Osteoblast (primary cell): ENCODE measurements around the gene EFNA5. TPM values are rescaled to one million over a fixed set of nuclear protein-coding genes. Genes with fewer than 3 reads are reported as not detected.

Experiments used
- DNase-seq: peaks from one replicate; pipeline ENCODE4 v3.0.0; 2011; ENCODE audit warnings: low spot score, mixed read lengths; ENCODE audit not compliant: insufficient read length; ENCODE audit errors: missing footprints
- H2AFZ ChIP-seq: 2 replicates; pipeline ENCODE4 v1.6.0; 2011; ENCODE audit warnings: mild to moderate bottlenecking, low read length
- H3K27ac ChIP-seq: 2 replicates; pipeline ENCODE4 v1.5.1; 2011; ENCODE audit warnings: mild to moderate bottlenecking, low read depth, low read length, moderate library complexity
- H3K27me3 ChIP-seq: 2 replicates; pipeline ENCODE4 v1.6.0; 2012; ENCODE audit warnings: mild to moderate bottlenecking, control low read depth, inconsistent platforms, low read length, moderate library complexity; ENCODE audit not compliant: insufficient read depth
- H3K36me3 ChIP-seq: 2 replicates; pipeline ENCODE4 v1.5.1; 2011; ENCODE audit warnings: mild to moderate bottlenecking, low read length, control low read depth, moderate library complexity; ENCODE audit not compliant: insufficient read depth
- H3K4me1 ChIP-seq: 2 replicates; pipeline ENCODE4 v1.5.1; 2011; ENCODE audit warnings: mild to moderate bottlenecking, low read length, control low read depth, moderate library complexity; ENCODE audit not compliant: insufficient read depth
- H3K4me2 ChIP-seq: 2 replicates; pipeline ENCODE4 v1.6.0; 2011; ENCODE audit warnings: mild to moderate bottlenecking, low read length; ENCODE audit not compliant: insufficient read depth
- H3K4me3 ChIP-seq: fragments of 200-600 bp; sonication (generic); 3 replicates; pipeline ENCODE4 v1.5.1; 2012; ENCODE audit warnings: mild to moderate bottlenecking, low read length, inconsistent platforms; ENCODE audit not compliant: insufficient read depth
- H3K79me2 ChIP-seq: 2 replicates; pipeline ENCODE4 v1.6.0; 2012; ENCODE audit warnings: mild to moderate bottlenecking, low read length, control low read depth, inconsistent platforms; ENCODE audit not compliant: insufficient read depth
- H3K9me3 ChIP-seq: 2 replicates; pipeline ENCODE4 v1.5.1; 2011; ENCODE audit warnings: low read depth, low read length, control low read depth
- H4K20me1 ChIP-seq: 2 replicates; pipeline ENCODE4 v1.6.0; 2012; ENCODE audit warnings: mild to moderate bottlenecking, low read length, control low read depth; ENCODE audit not compliant: insufficient read depth
- total RNA-seq: library from RNA; depleted of rRNA; stranded (reverse); fragments of >200 nt; gene quantifications from 2 replicates; pipeline ENCODE4 v1.2.3, GENCODE V29; 2012
- TF ChIP-seq, protein P1 (sequence below): IDR thresholded peaks from 2 replicates; pipeline ENCODE4 v1.5.1; 2011; ENCODE audit warnings: mild to moderate bottlenecking, low read depth, low read length, moderate library complexity; ENCODE audit errors: extremely low read depth

The EFNA5 gene
- total RNA-seq, 1 donor: 12.3 TPM

DNA sequence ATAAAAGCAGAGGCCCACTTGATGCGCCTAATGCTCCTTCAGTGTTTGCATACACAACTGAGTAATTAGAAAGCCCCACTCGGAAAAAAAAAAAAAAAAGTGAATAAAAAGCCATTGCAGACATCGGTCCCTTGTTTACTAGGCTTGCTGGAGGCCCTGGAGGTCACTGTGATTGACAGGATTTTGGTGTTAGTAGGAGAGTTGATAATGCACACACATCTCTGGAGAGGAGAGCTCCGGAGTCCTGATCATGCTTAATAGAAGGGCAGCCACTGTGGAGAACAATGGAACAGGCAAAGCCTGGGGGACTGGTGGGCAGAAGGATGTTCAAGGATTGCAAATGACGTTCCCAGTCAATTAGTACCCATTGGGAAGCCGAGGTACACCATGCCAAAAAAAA lies 152.5 kb downstream of the EFNA5 start:
- Histone ChIP-seq H3K79me2 (no peaks in the 10 kb centered on the region), H3K9me3 (no peaks in the 10 kb centered on the region), H3K36me3 (no peaks in the 10 kb centered on the region), H3K27me3 (no peaks in the 10 kb centered on the region), H3K4me3 (no peak overlapping the region), H4K20me1 (no peaks in the 10 kb centered on the region), H3K4me2 (no peak overlapping the region), H3K4me1 (no peaks in the 10 kb centered on the region), H3K27ac (no peak overlapping the region), H2AFZ (no peak overlapping the region)
- TF ChIP-seq, protein P1, sequence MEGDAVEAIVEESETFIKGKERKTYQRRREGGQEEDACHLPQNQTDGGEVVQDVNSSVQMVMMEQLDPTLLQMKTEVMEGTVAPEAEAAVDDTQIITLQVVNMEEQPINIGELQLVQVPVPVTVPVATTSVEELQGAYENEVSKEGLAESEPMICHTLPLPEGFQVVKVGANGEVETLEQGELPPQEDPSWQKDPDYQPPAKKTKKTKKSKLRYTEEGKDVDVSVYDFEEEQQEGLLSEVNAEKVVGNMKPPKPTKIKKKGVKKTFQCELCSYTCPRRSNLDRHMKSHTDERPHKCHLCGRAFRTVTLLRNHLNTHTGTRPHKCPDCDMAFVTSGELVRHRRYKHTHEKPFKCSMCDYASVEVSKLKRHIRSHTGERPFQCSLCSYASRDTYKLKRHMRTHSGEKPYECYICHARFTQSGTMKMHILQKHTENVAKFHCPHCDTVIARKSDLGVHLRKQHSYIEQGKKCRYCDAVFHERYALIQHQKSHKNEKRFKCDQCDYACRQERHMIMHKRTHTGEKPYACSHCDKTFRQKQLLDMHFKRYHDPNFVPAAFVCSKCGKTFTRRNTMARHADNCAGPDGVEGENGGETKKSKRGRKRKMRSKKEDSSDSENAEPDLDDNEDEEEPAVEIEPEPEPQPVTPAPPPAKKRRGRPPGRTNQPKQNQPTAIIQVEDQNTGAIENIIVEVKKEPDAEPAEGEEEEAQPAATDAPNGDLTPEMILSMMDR: no peak
- no peak for DNase-seq

DNA sequence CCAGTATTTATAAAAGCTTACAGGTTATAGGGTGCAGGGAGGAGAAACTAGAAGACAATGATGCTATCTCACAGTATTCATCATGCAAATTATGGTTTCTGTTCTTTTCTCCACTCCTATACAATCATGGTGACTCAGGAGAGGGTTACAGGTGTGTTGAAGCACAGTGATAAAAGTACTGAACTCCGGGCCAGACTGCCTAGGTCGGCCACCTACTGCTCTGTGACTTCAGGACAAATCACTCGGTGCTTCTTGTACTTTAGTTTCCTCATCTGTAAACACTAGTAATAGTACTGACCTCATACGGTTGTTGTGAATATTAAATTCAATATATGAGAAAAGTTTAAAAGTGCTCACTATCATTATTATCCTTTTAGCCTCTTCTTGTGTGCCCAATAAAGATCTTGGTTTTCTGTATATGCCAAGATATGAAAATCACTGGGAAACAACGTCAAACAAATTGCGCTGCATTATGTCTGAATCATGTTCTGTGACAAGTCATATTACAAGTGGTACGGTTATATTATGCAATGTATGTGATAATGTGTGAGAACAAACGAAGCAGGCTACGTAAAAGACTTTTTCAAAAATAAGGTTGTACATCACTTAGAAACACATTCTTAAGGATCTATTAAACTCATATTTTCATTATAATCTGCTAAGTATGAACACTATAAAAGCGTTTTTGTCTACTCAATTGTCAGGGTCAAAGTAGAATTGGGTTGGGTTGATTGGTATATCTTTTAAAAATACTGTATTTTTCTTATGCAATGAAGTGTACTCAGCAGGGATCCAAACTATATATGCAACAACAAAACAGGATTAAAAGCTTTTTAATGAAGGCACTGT lies 153.3 kb downstream of the EFNA5 start:
- no peaks in the 10 kb centered on the region for H3K4me1 ChIP-seq
- H3K4me3 ChIP-seq: no peak overlapping the region
- H3K36me3 ChIP-seq: no peaks in the 10 kb centered on the region
- no peaks in the 10 kb centered on the region for H3K79me2 ChIP-seq
- no peak overlapping the region for H3K4me2 ChIP-seq
- no peaks in the 10 kb centered on the region for H3K9me3 ChIP-seq
- no peak overlapping the region for H3K27ac ChIP-seq
- no peak for DNase-seq
- TF ChIP-seq, protein P1: no peak
- no peaks in the 10 kb centered on the region for H4K20me1 ChIP-seq
- H3K27me3 ChIP-seq: no peaks in the 10 kb centered on the region
- no peak overlapping the region for H2AFZ ChIP-seq

DNA sequence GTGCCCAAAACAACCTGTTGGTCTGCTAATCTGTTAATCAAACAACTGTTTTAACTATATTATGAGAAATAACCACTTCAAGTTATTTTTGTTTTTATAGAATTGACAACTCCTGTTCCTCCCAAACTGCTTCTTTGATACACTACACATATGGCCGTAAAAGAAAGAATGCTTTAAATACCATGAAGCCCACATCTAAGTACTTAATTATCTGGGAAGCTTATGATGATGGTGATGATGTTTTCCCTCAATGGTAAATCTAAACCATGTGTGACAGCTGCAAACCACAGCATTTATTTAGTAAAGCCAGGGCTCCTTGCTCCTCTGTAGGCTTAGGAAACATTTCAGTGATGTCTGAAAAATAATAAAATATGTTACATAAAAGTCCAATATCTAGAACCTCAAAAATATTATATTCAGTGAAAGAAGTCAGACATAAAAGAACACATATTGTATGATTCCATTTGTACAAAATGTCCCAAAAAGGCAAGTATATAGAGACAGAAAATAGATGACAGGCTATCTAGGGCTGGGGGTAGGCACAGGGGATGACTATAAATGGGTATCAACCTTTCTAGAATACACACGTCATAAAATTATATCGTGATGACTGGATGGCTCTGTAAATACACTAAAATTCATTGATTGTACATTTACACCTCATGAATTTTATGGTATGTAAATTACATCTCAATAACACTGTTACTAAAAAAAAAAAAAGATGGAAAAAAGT lies 154.1 kb downstream of the EFNA5 start:
- no peak overlapping the region for H3K4me2 ChIP-seq
- H3K27ac ChIP-seq: no peak overlapping the region
- H3K4me3 ChIP-seq: no peak overlapping the region
- H2AFZ ChIP-seq: no peak overlapping the region
- no peaks in the 10 kb centered on the region for H3K4me1 ChIP-seq
- H3K36me3 ChIP-seq: no peaks in the 10 kb centered on the region
- DNase-seq: no peak
- no peaks in the 10 kb centered on the region for H3K79me2 ChIP-seq
- no peaks in the 10 kb centered on the region for H4K20me1 ChIP-seq
- no peaks in the 10 kb centered on the region for H3K9me3 ChIP-seq
- TF ChIP-seq, protein P1: no peak
- no peaks in the 10 kb centered on the region for H3K27me3 ChIP-seq

DNA sequence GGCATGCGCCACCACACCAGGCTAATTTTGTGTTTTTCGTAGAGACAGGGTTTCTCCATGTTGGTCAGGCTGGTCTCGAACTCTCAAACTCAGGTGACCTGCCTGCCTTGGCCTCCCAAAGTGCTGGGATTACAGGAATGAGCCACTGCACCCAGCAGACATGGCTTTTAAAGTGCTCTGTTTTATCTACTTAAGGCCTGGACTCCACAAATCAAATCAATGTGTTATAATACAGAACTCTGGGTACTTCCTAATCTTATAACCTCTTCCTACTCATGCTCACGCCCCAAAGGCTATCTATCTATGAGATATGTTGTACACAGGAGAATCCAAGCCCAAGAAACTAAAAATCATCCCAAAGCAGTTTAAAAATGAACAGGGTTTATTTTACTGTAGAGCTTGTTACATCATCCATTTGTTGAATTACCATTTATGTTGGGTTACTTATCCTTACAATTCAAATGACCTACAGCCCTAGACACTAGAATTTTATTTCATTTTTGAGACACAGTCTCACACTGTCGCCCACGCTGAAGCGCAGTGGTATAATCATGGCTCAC lies 155.1 kb downstream of the EFNA5 start:
- H3K4me3 ChIP-seq: no peak overlapping the region
- no peaks in the 10 kb centered on the region for H3K36me3 ChIP-seq
- no peaks in the 10 kb centered on the region for H3K9me3 ChIP-seq
- H3K27ac ChIP-seq: no peak overlapping the region
- no peak overlapping the region for H2AFZ ChIP-seq
- no peaks in the 10 kb centered on the region for H4K20me1 ChIP-seq
- no peaks in the 10 kb centered on the region for H3K4me1 ChIP-seq
- H3K27me3 ChIP-seq: no peaks in the 10 kb centered on the region
- H3K79me2 ChIP-seq: no peaks in the 10 kb centered on the region
- DNase-seq: no peak
- no peak overlapping the region for H3K4me2 ChIP-seq
- TF ChIP-seq, protein P1: no peak
